Measurements from ENCODE around the gene USF2.

- TF ChIP-seq CTCF (IDR thresholded peaks at IDR 0.05), result no peak
- TF ChIP-seq POLR2A (IDR thresholded peaks at IDR 0.05), result no peak
Measured at GRCh38 chr19:35292421-35293362, 23.9 kb downstream of the USF2 start.
